HG03354 (cell line): Measurements from ENCODE around the gene KAT2A.

Experiments used
- ATAC-seq: cut with Tn5 transposase; IDR thresholded peaks from one replicate; pipeline ENCODE4 v1.9.1; 2021; ENCODE audit warnings: mild to moderate bottlenecking; ENCODE audit not compliant: unreplicated experiment, poor library complexity, severe bottlenecking

Gene KAT2A

GRCh38 chr17:42071810-42072209 is 49.4 kb downstream of the KAT2A start:
- no peak for ATAC-seq

GRCh38 chr17:42068979-42069378 is 52.2 kb downstream of the KAT2A start:
- ATAC-seq: no peak

- no peak for ATAC-seq
These were observed 53.6 kb downstream of the KAT2A start for GRCh38 chr17:42067371-42068091.

DNA sequence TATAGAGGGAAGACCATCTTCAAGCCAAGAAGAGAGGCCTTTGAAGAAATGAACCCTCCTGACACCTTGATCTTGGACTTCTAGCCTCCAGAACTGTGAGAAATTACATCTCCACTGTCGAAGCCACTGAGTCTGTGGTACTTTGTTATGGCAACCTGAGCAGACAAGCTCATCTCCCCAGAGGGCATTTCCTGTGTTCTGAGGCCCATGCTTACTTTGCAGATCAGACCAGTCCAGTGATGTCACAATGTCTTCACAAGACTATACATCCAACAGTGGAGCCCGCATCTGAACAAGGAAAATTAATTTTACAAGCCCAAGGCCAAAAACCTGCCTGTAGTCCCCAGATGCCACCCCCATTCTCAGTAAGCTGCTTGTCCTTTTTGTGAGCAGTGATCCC is 56.0 kb downstream of the KAT2A start:
- ATAC-seq: no peak
